Trophoblast cell (in vitro differentiated cells and primary cell): ENCODE results near the gene MIOS.

Experiments used
- DNase-seq, 2 donors: peaks; one replicate each; pipeline ENCODE4 v3.0.0-alpha.2; 2016
- H2AFZ ChIP-seq: 2 replicates; pipeline ENCODE4 v1.6.1; 2013; ENCODE audit warnings: low read length, moderate library complexity, mild to moderate bottlenecking; ENCODE audit not compliant: insufficient read depth, poor library complexity
- H2AK5ac ChIP-seq: 2 replicates; pipeline ENCODE4 v1.6.1; 2013; ENCODE audit warnings: mild to moderate bottlenecking, low read length
- H2BK120ac ChIP-seq: 2 replicates; pipeline ENCODE4 v1.6.1; 2013; ENCODE audit warnings: low read length, mild to moderate bottlenecking, moderate library complexity; ENCODE audit not compliant: insufficient read depth, poor library complexity
- H2BK12ac ChIP-seq: 2 replicates; pipeline ENCODE4 v1.6.1; 2013; ENCODE audit warnings: mild to moderate bottlenecking, low read length, moderate library complexity
- H2BK5ac ChIP-seq: 2 replicates; pipeline ENCODE4 v1.6.1; 2013; ENCODE audit warnings: low read length, low read depth, moderate library complexity, mild to moderate bottlenecking; ENCODE audit not compliant: poor library complexity
- H3K14ac ChIP-seq: 2 replicates; pipeline ENCODE4 v1.6.1; 2013; ENCODE audit warnings: mild to moderate bottlenecking, low read length
- H3K18ac ChIP-seq: 2 replicates; pipeline ENCODE4 v1.6.1; 2013; ENCODE audit warnings: mild to moderate bottlenecking, low read length
- H3K23ac ChIP-seq: 2 replicates; pipeline ENCODE4 v1.6.1; 2013; ENCODE audit warnings: low read length
- H3K27ac ChIP-seq: 2 replicates; pipeline ENCODE4 v1.5.1; 2013; ENCODE audit warnings: low read depth, mild to moderate bottlenecking, inconsistent platforms, low read length, moderate library complexity
- H3K27me3 ChIP-seq: 2 replicates; pipeline ENCODE4 v1.6.1; 2013; ENCODE audit warnings: inconsistent platforms, mild to moderate bottlenecking, low read length, moderate library complexity; ENCODE audit not compliant: insufficient read depth
- H3K36me3 ChIP-seq, 2 experiments: 1 replicate in 1 of 2; 2 replicates in 1 of 2; pipeline ENCODE4 v1.6.1; 2013; ENCODE audit warnings: low read length in 2 of 2, mild to moderate bottlenecking in 2 of 2, moderate library complexity in 1 of 2; ENCODE audit not compliant: insufficient read depth in 2 of 2, control insufficient read depth in 1 of 2
- H3K4ac ChIP-seq: 2 replicates; pipeline ENCODE4 v1.6.1; 2013; ENCODE audit warnings: low read depth, mild to moderate bottlenecking, low read length, moderate library complexity
- H3K4me1 ChIP-seq, 2 experiments: 1 replicate in 1 of 2; 2 replicates in 1 of 2; pipeline ENCODE4 v1.6.1; 2013; ENCODE audit warnings: low read length in 2 of 2, mild to moderate bottlenecking in 2 of 2, moderate library complexity in 1 of 2; ENCODE audit not compliant: insufficient read depth in 2 of 2, control insufficient read depth in 1 of 2
- H3K4me2 ChIP-seq: 2 replicates; pipeline ENCODE4 v1.6.1; 2013; ENCODE audit warnings: inconsistent platforms, mild to moderate bottlenecking, low read length, moderate library complexity
- H3K4me3 ChIP-seq: 2 replicates; pipeline ENCODE4 v1.5.1; 2013; ENCODE audit warnings: mild to moderate bottlenecking, low read depth, low read length, inconsistent platforms
- H3K79me1 ChIP-seq: one replicate; pipeline ENCODE4 v1.6.1; 2013; ENCODE audit warnings: low read length
- H3K79me2 ChIP-seq: 2 replicates; pipeline ENCODE4 v1.6.1; 2013; ENCODE audit warnings: low read length, mild to moderate bottlenecking; ENCODE audit not compliant: control insufficient read depth, insufficient read depth, poor library complexity
- H3K9ac ChIP-seq: 2 replicates; pipeline ENCODE4 v1.6.1; 2013; ENCODE audit warnings: mild to moderate bottlenecking, low read length
- H3K9me3 ChIP-seq: 2 replicates; pipeline ENCODE4 v1.6.1; 2013; ENCODE audit warnings: low read depth, mild to moderate bottlenecking, control low read depth, inconsistent platforms, low read length; ENCODE audit not compliant: insufficient read depth
- H4K12ac ChIP-seq: 2 replicates; pipeline ENCODE4 v1.6.1; 2013; ENCODE audit warnings: low read depth, mild to moderate bottlenecking, low read length, moderate library complexity
- H4K8ac ChIP-seq: 2 replicates; pipeline ENCODE4 v1.6.1; 2013; ENCODE audit warnings: low read depth, mild to moderate bottlenecking, low read length, moderate library complexity
- H4K91ac ChIP-seq: one replicate; pipeline ENCODE4 v1.6.1; 2013; ENCODE audit warnings: low read depth, mild to moderate bottlenecking, low read length, moderate library complexity
- WGBS: extraction: QIAGEN DNeasy Blood & Tissue Kit; methylation state at CpG from one replicate; pipeline ENCODE4 v1.1.7; 2013; ENCODE audit warnings: missing lambda C conversion rate; ENCODE audit not compliant: insufficient read length, insufficient coverage; ENCODE audit errors: extremely low coverage; 5-methylcytosine and 5-hydroxymethylcytosine counted together

MIOS gene

DNA sequence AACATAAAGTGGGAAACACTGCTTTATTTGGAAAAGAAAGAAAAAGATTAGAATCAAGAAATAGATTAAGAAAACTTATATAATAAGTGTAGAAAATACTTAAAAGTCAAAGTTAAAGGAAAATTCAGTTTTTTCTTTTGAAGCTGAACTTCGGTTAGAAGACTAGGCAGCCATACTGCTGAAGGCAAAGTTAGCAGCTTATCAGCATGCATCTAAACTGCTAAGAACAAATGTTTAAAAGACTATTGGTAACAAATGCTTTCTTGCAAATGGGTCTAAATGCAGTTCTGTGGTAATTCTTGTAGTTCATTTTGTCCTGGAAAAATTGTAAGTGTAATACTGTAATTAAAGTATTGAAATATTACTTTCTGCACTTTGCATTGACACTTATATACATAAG is 18.0 kb downstream of the MIOS start:
- H2AK5ac ChIP-seq = no peak overlapping the region
- no peak overlapping the region for H3K9ac ChIP-seq
- no peak overlapping the region for H4K12ac ChIP-seq
- H3K36me3 ChIP-seq = no peaks in the 10 kb centered on the region
- no peak overlapping the region for H3K14ac ChIP-seq
- no peak overlapping the region for H3K4me3 ChIP-seq
- H3K9me3 ChIP-seq = no peaks in the 10 kb centered on the region
- H3K79me2 ChIP-seq = no peaks in the 10 kb centered on the region
- no peak overlapping the region for H3K4ac ChIP-seq
- H3K79me1 ChIP-seq = no peaks in the 10 kb centered on the region
- no peak overlapping the region for H3K27ac ChIP-seq
- DNase-seq = no peak
- no peak overlapping the region for H3K23ac ChIP-seq
- no peak overlapping the region for H2BK12ac ChIP-seq
- no CpG with 5 or more reads among the region's 1 CpG for WGBS
- no peak overlapping the region for H2BK120ac ChIP-seq
- no peak overlapping the region for H3K4me2 ChIP-seq
- no peak overlapping the region for H3K18ac ChIP-seq
- H4K8ac ChIP-seq = no peak overlapping the region
- no peaks in the 10 kb centered on the region for H3K4me1 ChIP-seq
- no peak overlapping the region for H2BK5ac ChIP-seq
- no peak overlapping the region for H2AFZ ChIP-seq
- no peaks in the 10 kb centered on the region for H3K27me3 ChIP-seq
- H4K91ac ChIP-seq = no peak overlapping the region

DNA sequence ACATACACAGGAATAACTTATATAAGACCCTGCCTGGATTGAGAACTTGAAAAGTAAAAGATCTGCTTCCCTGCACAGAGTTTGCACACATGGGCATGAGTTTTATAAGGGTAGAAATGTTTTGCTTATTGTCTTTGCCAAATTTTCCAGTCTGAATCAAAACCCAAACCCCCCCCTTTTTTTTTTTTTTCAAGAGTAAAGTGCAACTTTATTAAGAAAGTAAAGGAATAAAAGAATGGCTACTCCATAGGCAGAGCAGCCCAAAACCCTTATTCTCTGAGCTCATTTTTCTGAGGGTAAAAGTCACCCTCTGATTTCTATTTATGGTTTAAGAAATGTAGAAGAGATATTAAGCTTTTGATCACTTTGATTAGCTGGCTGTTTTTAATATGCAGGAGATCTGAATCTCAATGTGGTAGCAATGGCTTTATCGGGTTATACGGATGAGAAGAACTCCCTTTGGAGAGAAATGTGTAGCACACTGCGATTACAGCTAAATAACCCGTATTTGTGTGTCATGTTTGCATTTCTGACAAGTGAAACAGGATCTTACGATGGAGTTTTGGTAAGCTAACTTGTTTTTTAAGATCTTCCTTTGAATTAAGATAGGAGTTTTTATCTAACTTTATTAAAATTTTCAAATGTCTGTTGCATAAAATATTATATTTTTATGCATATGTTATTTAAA is 18.7 kb downstream of the MIOS start:
- no CpG with 5 or more reads among the region's 5 CpGs for WGBS
- Histone ChIP-seq H2AFZ (no peak overlapping the region), H3K4me3 (no peak overlapping the region), H4K8ac (no peak overlapping the region), H3K79me1 (no peaks in the 10 kb centered on the region), H3K79me2 (no peaks in the 10 kb centered on the region), H2BK5ac (no peak overlapping the region), H3K4me1 (no peaks in the 10 kb centered on the region), H4K12ac (no peak overlapping the region), H3K23ac (no peak overlapping the region), H4K91ac (no peak overlapping the region), H3K18ac (no peak overlapping the region), H3K4ac (no peak overlapping the region), H3K14ac (no peak overlapping the region), H3K9me3 (no peaks in the 10 kb centered on the region), H3K27me3 (no peaks in the 10 kb centered on the region), H3K36me3 (no peaks in the 10 kb centered on the region), H3K27ac (no peak overlapping the region), H3K4me2 (no peak overlapping the region), H2BK120ac (no peak overlapping the region), H2BK12ac (no peak overlapping the region), H2AK5ac (no peak overlapping the region), H3K9ac (no peak overlapping the region)
- DNase-seq = no peak

DNA sequence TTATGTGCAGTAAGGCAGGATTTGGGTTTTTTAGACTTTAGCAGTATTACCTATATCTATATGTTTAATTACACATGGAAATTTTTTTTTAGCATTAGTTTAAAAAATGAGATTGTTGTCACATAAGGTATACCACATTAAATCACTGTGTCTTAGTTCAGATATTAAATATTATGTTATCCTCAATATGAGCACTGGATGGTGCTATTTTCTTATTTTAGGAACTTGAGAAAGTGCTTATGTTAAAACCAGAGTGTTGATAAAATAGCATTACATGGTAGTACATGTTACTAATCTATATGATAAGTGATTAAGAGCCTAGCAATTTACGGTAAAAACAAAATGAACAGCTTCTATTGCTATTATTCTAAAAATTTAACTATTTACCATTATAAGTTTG is 28.8 kb downstream of the MIOS start:
- no peaks in the 10 kb centered on the region for H3K79me1 ChIP-seq
- no peaks in the 10 kb centered on the region for H3K9me3 ChIP-seq
- no CpG with 5 or more reads among the region's 1 CpG for WGBS
- H3K27ac ChIP-seq = no peak overlapping the region
- H3K23ac ChIP-seq = no peak overlapping the region
- H3K9ac ChIP-seq = no peak overlapping the region
- no peak overlapping the region for H2AFZ ChIP-seq
- H2AK5ac ChIP-seq = no peak overlapping the region
- H3K18ac ChIP-seq = no peak overlapping the region
- no peak overlapping the region for H2BK120ac ChIP-seq
- H3K27me3 ChIP-seq = no peaks in the 10 kb centered on the region
- no peak overlapping the region for H3K4me3 ChIP-seq
- peak in 1 of 2 donors; percentile 63 for DNase-seq
- no peak overlapping the region for H4K91ac ChIP-seq
- H4K8ac ChIP-seq = no peak overlapping the region
- no peak overlapping the region for H2BK12ac ChIP-seq
- no peaks in the 10 kb centered on the region for H3K4me1 ChIP-seq
- no peak overlapping the region for H4K12ac ChIP-seq
- H3K14ac ChIP-seq = no peak overlapping the region
- H3K79me2 ChIP-seq = no peaks in the 10 kb centered on the region
- H3K4ac ChIP-seq = no peak overlapping the region
- H2BK5ac ChIP-seq = no peak overlapping the region
- peaks cover 12 to 13% of the 10 kb centered on the region in 2 experiments for H3K36me3 ChIP-seq
- H3K4me2 ChIP-seq = no peak overlapping the region

DNA sequence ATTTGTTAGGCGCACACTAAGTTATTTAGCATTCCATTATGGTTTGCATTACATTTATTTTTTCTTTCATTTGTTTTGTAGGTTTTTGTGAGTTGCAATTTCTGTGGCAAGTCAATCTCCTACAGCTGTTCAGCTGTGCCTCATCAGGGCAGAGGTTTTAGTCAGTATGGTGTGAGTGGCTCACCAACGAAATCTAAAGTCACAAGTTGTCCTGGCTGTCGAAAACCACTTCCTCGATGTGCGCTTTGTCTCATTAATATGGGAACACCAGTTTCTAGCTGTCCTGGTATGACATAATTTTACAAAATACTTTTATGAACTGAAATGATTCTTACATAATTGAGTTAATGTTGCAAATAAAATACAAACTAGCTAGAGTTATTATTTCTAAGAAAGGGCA is 29.5 kb downstream of the MIOS start:
- H3K27me3 ChIP-seq = no peaks in the 10 kb centered on the region
- H3K79me2 ChIP-seq = no peaks in the 10 kb centered on the region
- WGBS = no CpG with 5 or more reads among the region's 5 CpGs

More for the DNA sequence above, 29.5 kb downstream of the MIOS start:
- Histone ChIP-seq H3K4me3 (no peak overlapping the region), H3K4me2 (no peak overlapping the region), H3K4ac (no peak overlapping the region), H2BK5ac (no peak overlapping the region), H2AFZ (no peak overlapping the region), H4K91ac (no peak overlapping the region), H4K8ac (no peak overlapping the region), H3K27ac (no peak overlapping the region), H3K23ac (no peak overlapping the region), H3K79me1 (no peaks in the 10 kb centered on the region), H3K18ac (no peak overlapping the region), H4K12ac (no peak overlapping the region), H2BK12ac (no peak overlapping the region), H3K4me1 (no peaks in the 10 kb centered on the region), H3K14ac (no peak overlapping the region), H3K36me3 (peaks cover 12% of the 10 kb centered on the region in 2 experiments), H3K9ac (no peak overlapping the region), H2BK120ac (no peak overlapping the region), H2AK5ac (no peak overlapping the region), H3K9me3 (no peaks in the 10 kb centered on the region)
- no peak for DNase-seq
